ENCODE results near the gene CR1. TPM values are rescaled to one million over a fixed set of nuclear protein-coding genes. Genes with fewer than 3 reads are reported as not detected.

CR1 gene
- total and polyA plus RNA-seq, 2 of the 4 experiments (the other 2 are of a cell fraction), result not detected

GRCh38 chr1:207516729-207517128 is 20.8 kb downstream of the CR1 start:
- no peak overlapping the region for H2BK5ac ChIP-seq (ENCODE audit: low read depth, low read length, poor library complexity, severe bottlenecking)
- no peaks in the 10 kb centered on the region for H3K79me1 ChIP-seq (ENCODE audit: low read depth in 1 of 2, low read length in 2 of 2)
- H2AK5ac ChIP-seq (ENCODE audit: low read depth, low read length), result no peak overlapping the region
- H2BK20ac ChIP-seq (ENCODE audit: low read depth, low read length), result no peak overlapping the region
- intact Hi-C loops (cut with micrococcal nuclease), result no loop called here
- ATAC-seq (ENCODE audit: low read depth) (no peak), DNase-seq (no peak)
- H3K9me1 ChIP-seq (ENCODE audit: insufficient read depth, low read length), result no peaks in the 10 kb centered on the region
- H4K8ac ChIP-seq (ENCODE audit: low read depth in 2 of 2, low read length in 2 of 2), result no peak overlapping the region
- no peak overlapping the region for H3K27ac ChIP-seq (ENCODE audit: insufficient read depth, low read length)
- H3K9ac ChIP-seq (ENCODE audit: low read depth, low read length), result no peak overlapping the region
- no peaks in the 10 kb centered on the region for H3K9me3 ChIP-seq (ENCODE audit: control insufficient read depth, insufficient read depth, low read length)
- ChIA-PET CTCF (no interaction called here), POLR2A (ENCODE audit: unreplicated experiment) (no interaction called here)
- no peak overlapping the region for H3K56ac ChIP-seq (ENCODE audit: extremely low read depth, insufficient read depth, low read length)
- H3K36me3 ChIP-seq (ENCODE audit: control insufficient read depth, insufficient read depth, low read length), result no peaks in the 10 kb centered on the region
- H3K18ac ChIP-seq (ENCODE audit: low read depth, low read length), result no peak overlapping the region
- no peak overlapping the region for H3K14ac ChIP-seq (replicated peaks; ENCODE audit: low read depth, low read length)
- H2AK9ac ChIP-seq (replicated peaks; ENCODE audit: low read depth, low read length, poor library complexity), result no peak overlapping the region
- dilution Hi-C loops (cut with HindIII; ENCODE audit: low sequenced_read_pairs, unreplicated experiment), result no loop called here
- no peaks in the 10 kb centered on the region for H3K27me3 ChIP-seq (ENCODE audit: control insufficient read depth, insufficient read depth, low read length)
- no peak overlapping the region for H3K4ac ChIP-seq (ENCODE audit: low read depth, low read length)
- H4K91ac ChIP-seq (ENCODE audit: insufficient read depth, low read depth, low read length), result no peak overlapping the region
- no peaks in the 10 kb centered on the region for H3K4me1 ChIP-seq (ENCODE audit: control insufficient read depth, insufficient read depth, low read length)
- no peak overlapping the region for H3K4me2 ChIP-seq (ENCODE audit: low read depth, low read length)
- H3K23ac ChIP-seq (ENCODE audit: low read depth, low read length), result no peak overlapping the region
- no TSS peak for BruUV-seq (replicated peaks)
- no peak for TF ChIP-seq MAFK (IDR thresholded peaks at IDR 0.05; ENCODE audit: low read depth, low read length)
- TF ChIP-seq CHD1 (IDR thresholded peaks at IDR 0.05; ENCODE audit: low read depth, low read length), result no peak
- no peak for TF ChIP-seq RCOR1 (IDR thresholded peaks at IDR 0.05; ENCODE audit: insufficient replicate concordance, low read length)
- no peak for TF ChIP-seq FOS (IDR thresholded peaks at IDR 0.05; ENCODE audit: low read depth, low read length)
- no peak for TF ChIP-seq MXI1 (IDR thresholded peaks at IDR 0.05; ENCODE audit: borderline replicate concordance, low read depth, low read length)
- TF ChIP-seq, protein P1, sequence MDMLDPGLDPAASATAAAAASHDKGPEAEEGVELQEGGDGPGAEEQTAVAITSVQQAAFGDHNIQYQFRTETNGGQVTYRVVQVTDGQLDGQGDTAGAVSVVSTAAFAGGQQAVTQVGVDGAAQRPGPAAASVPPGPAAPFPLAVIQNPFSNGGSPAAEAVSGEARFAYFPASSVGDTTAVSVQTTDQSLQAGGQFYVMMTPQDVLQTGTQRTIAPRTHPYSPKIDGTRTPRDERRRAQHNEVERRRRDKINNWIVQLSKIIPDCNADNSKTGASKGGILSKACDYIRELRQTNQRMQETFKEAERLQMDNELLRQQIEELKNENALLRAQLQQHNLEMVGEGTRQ (IDR thresholded peaks at IDR 0.05; ENCODE audit: low read depth, low read length), result no peak
- TF ChIP-seq, protein P2, sequence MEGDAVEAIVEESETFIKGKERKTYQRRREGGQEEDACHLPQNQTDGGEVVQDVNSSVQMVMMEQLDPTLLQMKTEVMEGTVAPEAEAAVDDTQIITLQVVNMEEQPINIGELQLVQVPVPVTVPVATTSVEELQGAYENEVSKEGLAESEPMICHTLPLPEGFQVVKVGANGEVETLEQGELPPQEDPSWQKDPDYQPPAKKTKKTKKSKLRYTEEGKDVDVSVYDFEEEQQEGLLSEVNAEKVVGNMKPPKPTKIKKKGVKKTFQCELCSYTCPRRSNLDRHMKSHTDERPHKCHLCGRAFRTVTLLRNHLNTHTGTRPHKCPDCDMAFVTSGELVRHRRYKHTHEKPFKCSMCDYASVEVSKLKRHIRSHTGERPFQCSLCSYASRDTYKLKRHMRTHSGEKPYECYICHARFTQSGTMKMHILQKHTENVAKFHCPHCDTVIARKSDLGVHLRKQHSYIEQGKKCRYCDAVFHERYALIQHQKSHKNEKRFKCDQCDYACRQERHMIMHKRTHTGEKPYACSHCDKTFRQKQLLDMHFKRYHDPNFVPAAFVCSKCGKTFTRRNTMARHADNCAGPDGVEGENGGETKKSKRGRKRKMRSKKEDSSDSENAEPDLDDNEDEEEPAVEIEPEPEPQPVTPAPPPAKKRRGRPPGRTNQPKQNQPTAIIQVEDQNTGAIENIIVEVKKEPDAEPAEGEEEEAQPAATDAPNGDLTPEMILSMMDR (conservative IDR thresholded peaks at IDR 0.05; ENCODE audit: low read depth, low read length), result no peak
- no peak overlapping the region for H2BK15ac ChIP-seq (ENCODE audit: low read depth, low read length)
- no peaks in the 10 kb centered on the region for H4K20me1 ChIP-seq (ENCODE audit: insufficient read depth, low read length)
- no peak overlapping the region for H4K5ac ChIP-seq (ENCODE audit: low read depth, low read length)
- in situ Hi-C loops (cut with MboI; ENCODE audit: low sequenced_read_pairs), result no loop called here
- H2BK120ac ChIP-seq (ENCODE audit: low read depth, low read length), result no peak overlapping the region
- no peak overlapping the region for H3K4me3 ChIP-seq (ENCODE audit: insufficient read depth, low read depth, low read length)
- no peak overlapping the region for H2AFZ ChIP-seq (replicated peaks; ENCODE audit: low read length, poor library complexity)

All from IMR-90 (cell line).